Measurements from ENCODE around the gene CSGALNACT2.
A peak's percentile ranks its signal among the peaks of the same experiment; 100 is the strongest.

The CSGALNACT2 gene

DNA sequence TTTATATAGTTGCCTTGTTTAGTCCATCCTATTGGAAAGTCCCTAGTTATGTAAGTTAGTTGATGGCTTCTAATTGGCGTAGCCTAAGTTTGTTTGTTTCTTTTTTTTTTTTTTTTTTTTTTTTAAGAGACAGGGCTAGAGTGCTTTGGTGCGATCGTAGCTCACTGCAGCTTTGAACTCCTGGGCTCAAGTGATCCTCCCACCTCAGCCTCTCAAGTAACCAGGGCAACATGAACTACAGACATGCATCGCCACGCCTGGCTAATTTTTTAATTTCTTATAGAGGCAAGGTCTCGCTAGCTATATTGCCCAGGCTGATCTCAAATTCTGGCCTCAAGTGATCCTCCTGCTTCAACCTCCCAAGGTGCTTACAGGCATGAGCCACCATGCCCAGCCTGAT is 7.1 kb downstream of the CSGALNACT2 start:
- TF ChIP-seq EP300 (IDR thresholded peaks at IDR 0.05; ENCODE audit: borderline replicate concordance): no peak
- no peak for TF ChIP-seq EGR1 (IDR thresholded peaks at IDR 0.05)
- no peak for TF ChIP-seq RAD21 (IDR thresholded peaks at IDR 0.05; ENCODE audit: low read depth)
- TF ChIP-seq ZBTB7A (IDR thresholded peaks at IDR 0.05; ENCODE audit: low read depth): no peak
- no peak for TF ChIP-seq NFIC (IDR thresholded peaks at IDR 0.05)
- TF ChIP-seq TEAD4 (IDR thresholded peaks at IDR 0.05): no peak

DNA sequence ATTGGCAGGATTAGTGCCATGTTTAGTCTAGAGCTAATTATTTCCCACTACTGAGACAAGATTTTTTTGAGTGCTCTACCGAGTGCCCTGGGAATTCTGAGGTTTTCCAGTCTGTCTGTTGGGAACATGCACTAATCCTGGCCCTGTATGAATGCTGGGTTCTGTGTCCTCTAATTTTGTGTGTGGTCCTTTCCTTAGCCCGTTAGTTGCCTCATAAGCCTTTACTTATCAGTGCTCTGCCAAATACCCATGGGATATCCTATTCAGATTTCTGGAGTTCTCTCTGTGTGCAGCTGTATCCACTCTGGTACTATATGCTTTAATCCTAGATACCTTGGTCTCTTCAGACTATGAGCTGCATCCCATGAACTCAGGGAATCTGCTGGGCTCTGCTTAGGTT is 13.1 kb downstream of the CSGALNACT2 start:
- TF ChIP-seq EP300 (IDR thresholded peaks at IDR 0.05; ENCODE audit: borderline replicate concordance) (no peak), CREB1 (IDR thresholded peaks at IDR 0.05; ENCODE audit: low read depth) (no peak), CEBPB (IDR thresholded peaks at IDR 0.05) (no peak), TAF1 (IDR thresholded peaks at IDR 0.05; ENCODE audit: low read depth) (no peak)
- TF ChIP-seq, protein P1, sequence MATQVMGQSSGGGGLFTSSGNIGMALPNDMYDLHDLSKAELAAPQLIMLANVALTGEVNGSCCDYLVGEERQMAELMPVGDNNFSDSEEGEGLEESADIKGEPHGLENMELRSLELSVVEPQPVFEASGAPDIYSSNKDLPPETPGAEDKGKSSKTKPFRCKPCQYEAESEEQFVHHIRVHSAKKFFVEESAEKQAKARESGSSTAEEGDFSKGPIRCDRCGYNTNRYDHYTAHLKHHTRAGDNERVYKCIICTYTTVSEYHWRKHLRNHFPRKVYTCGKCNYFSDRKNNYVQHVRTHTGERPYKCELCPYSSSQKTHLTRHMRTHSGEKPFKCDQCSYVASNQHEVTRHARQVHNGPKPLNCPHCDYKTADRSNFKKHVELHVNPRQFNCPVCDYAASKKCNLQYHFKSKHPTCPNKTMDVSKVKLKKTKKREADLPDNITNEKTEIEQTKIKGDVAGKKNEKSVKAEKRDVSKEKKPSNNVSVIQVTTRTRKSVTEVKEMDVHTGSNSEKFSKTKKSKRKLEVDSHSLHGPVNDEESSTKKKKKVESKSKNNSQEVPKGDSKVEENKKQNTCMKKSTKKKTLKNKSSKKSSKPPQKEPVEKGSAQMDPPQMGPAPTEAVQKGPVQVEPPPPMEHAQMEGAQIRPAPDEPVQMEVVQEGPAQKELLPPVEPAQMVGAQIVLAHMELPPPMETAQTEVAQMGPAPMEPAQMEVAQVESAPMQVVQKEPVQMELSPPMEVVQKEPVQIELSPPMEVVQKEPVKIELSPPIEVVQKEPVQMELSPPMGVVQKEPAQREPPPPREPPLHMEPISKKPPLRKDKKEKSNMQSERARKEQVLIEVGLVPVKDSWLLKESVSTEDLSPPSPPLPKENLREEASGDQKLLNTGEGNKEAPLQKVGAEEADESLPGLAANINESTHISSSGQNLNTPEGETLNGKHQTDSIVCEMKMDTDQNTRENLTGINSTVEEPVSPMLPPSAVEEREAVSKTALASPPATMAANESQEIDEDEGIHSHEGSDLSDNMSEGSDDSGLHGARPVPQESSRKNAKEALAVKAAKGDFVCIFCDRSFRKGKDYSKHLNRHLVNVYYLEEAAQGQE (IDR thresholded peaks at IDR 0.05; ENCODE audit: low read depth): no peak

DNA sequence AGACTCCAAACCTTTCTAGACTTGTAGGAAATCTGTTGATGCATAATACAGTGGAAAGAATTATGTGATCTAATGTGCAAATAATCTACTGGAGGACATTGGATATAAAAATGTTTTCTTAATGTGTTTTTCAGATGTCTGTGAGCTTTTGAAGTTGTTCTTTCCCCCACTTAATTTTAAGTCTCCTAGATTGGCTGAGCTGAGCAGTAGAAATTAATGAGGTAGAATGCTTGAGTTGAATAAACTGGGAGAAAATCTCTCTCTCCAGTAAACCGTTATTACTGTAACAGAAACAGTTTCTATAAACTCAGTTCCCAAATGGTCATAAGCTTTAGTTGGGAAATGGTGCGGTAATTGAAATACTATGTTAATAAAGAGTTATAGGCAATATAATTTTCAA is 15.7 kb downstream of the CSGALNACT2 start:
- no peak for TF ChIP-seq CEBPB (IDR thresholded peaks at IDR 0.05)

DNA sequence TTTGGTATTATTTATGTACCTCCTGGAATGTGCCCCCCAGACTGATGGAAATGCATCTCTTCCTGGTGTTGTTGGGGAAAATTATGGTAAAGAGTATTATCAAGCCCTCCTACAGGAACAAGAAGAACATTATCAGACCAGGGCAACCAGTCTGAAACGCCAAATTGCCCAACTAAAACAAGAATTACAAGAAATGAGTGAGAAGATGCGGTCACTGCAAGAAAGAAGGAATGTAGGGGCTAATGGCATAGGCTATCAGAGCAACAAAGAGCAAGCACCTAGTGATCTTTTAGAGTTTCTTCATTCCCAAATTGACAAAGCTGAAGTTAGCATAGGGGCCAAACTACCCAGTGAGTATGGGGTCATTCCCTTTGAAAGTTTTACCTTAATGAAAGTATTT is 17.0 kb downstream of the CSGALNACT2 start:
- TF ChIP-seq YY1 (IDR thresholded peaks at IDR 0.05; ENCODE audit: low read depth) (no peak), CREB1 (IDR thresholded peaks at IDR 0.05; ENCODE audit: low read depth) (no peak), EGR1 (IDR thresholded peaks at IDR 0.05) (no peak), TAF1 (IDR thresholded peaks at IDR 0.05; ENCODE audit: low read depth) (no peak), EP300 (IDR thresholded peaks at IDR 0.05; ENCODE audit: borderline replicate concordance) (no peak), TEAD4 (IDR thresholded peaks at IDR 0.05) (no peak), TCF12 (IDR thresholded peaks at IDR 0.05; ENCODE audit: low read depth) (no peak), ZBTB7A (IDR thresholded peaks at IDR 0.05; ENCODE audit: low read depth) (no peak), CEBPB (IDR thresholded peaks at IDR 0.05) (no peak), NFIC (IDR thresholded peaks at IDR 0.05) (no peak), FOXM1 (IDR thresholded peaks at IDR 0.05; ENCODE audit: borderline replicate concordance, low read depth) (no peak)
- TF ChIP-seq, protein P2, sequence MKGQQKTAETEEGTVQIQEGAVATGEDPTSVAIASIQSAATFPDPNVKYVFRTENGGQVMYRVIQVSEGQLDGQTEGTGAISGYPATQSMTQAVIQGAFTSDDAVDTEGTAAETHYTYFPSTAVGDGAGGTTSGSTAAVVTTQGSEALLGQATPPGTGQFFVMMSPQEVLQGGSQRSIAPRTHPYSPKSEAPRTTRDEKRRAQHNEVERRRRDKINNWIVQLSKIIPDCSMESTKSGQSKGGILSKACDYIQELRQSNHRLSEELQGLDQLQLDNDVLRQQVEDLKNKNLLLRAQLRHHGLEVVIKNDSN (IDR thresholded peaks at IDR 0.05): no peak
- TF ChIP-seq, protein P3, sequence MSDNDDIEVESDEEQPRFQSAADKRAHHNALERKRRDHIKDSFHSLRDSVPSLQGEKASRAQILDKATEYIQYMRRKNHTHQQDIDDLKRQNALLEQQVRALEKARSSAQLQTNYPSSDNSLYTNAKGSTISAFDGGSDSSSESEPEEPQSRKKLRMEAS (IDR thresholded peaks at IDR 0.05): no peak
- TF ChIP-seq, protein P1 (IDR thresholded peaks at IDR 0.05; ENCODE audit: low read depth): no peak

DNA sequence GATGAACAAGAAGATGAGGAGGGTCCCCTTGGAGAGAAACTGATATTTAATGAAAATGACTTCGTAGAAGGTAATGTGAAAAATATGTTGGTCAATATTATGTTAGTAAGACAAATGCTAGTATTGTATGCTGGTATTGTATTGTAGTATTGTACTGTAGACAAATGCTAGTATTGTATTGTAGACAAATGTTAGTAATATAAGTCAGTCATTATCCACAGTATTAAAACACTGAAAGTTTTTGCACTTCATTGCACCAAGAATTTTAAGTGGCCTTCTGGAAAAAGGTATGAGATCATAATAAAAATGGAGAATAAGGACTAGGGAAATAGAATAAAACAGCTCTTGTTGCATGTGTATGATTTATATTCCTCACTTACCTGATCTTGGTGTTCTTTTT is 17.5 kb downstream of the CSGALNACT2 start:
- TF ChIP-seq, protein P3 (IDR thresholded peaks at IDR 0.05): no peak
- TF ChIP-seq EP300 (IDR thresholded peaks at IDR 0.05; ENCODE audit: borderline replicate concordance) (no peak), TEAD4 (IDR thresholded peaks at IDR 0.05) (peak; percentile 46; the same call in 1 of the 2 replicates), CREB1 (IDR thresholded peaks at IDR 0.05; ENCODE audit: low read depth) (no peak), TAF1 (IDR thresholded peaks at IDR 0.05; ENCODE audit: low read depth) (no peak), NFIC (IDR thresholded peaks at IDR 0.05) (no peak), ZBTB7A (IDR thresholded peaks at IDR 0.05; ENCODE audit: low read depth) (no peak)

DNA sequence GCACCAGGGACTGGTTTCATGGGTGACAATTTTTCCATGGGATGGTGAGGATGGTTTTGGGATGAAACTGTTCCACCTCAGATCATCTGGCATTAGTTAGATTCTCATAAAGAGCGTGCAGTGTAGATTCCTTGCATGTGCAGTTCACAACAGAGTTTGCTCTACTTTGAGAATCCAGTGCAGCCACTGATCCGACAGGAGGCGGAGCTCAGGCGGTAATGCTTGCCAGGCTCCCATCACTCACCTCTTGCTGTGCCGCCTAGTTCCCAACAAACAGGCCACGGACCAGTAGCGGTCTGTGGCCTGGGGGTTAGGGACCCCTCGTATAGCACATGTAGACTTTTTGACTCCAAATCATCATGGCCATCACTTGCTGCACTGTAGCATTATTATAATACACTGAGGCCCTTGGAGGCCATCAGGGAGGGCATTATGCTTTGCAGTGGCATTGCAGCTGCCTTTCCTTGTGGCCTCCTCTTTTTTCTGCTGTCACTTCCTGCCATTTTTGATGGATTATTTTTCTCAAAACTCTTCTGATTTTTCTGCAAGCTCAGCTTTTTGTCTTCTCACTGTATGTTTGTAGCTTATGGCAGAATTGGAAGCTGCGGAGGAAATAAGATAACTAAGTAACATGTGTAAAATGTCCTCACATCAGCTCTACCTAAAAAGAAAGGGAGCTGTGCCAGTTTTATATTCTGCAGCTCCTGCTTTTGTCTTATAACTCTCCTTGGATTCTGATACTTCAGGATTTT is 18.5 kb downstream of the CSGALNACT2 start:
- TF ChIP-seq, protein P3 (IDR thresholded peaks at IDR 0.05): no peak
- no peak for TF ChIP-seq YY1 (IDR thresholded peaks at IDR 0.05; ENCODE audit: low read depth)
- no peak for TF ChIP-seq RAD21 (IDR thresholded peaks at IDR 0.05; ENCODE audit: low read depth)
- TF ChIP-seq, protein P1 (IDR thresholded peaks at IDR 0.05; ENCODE audit: low read depth): no peak
- TF ChIP-seq TEAD4 (IDR thresholded peaks at IDR 0.05): no peak
- peak; percentile 13; the same call in 1 of the 2 replicates for TF ChIP-seq NFIC (IDR thresholded peaks at IDR 0.05)
- TF ChIP-seq EP300 (IDR thresholded peaks at IDR 0.05; ENCODE audit: borderline replicate concordance): no peak
- peak; percentile 51; the same call in 1 of the 2 replicates for TF ChIP-seq ZBTB7A (IDR thresholded peaks at IDR 0.05; ENCODE audit: low read depth)
- TF ChIP-seq FOXM1 (IDR thresholded peaks at IDR 0.05; ENCODE audit: borderline replicate concordance, low read depth): no peak
- no peak for TF ChIP-seq TAF1 (IDR thresholded peaks at IDR 0.05; ENCODE audit: low read depth)
